K562 (cell line): ENCODE results near the gene ZNF280D. TPM values are rescaled to one million over a fixed set of nuclear protein-coding genes. Genes with fewer than 3 reads are reported as not detected.

Experiments
- ARHGAP35 ChIP-seq: fragments of 450-650 bp; IDR thresholded peaks from 2 replicates; pipeline ENCODE4 v1.6.1; 2018; ENCODE audit not compliant: partially characterized antibody
- CBX3 ChIP-seq, 2 experiments: IDR thresholded peaks; 1 replicate in 1 of 2; 2 replicates in 1 of 2; pipeline ENCODE4 v1.6.1; 2012; ENCODE audit warnings: inconsistent platforms in 2 of 2, low read length in 2 of 2, borderline replicate concordance in 1 of 2, control low read depth in 1 of 2
- CEBPZ ChIP-seq: fragments of 150-350 bp; IDR thresholded peaks from 2 replicates; pipeline ENCODE4 v1.6.1; 2014; ENCODE audit warnings: low read depth, mild to moderate bottlenecking, low read length, borderline replicate concordance
- CREB3 ChIP-seq: fragments of 450-650 bp; conservative IDR thresholded peaks from 2 replicates; pipeline ENCODE4 v1.6.1; 2016; ENCODE audit warnings: missing genetic modification characterization, low read depth, mild to moderate bottlenecking, missing compliant biosample characterization, moderate library complexity
- DNMT1 ChIP-seq: fragments of 450-650 bp; IDR thresholded peaks from 2 replicates; pipeline ENCODE4 v1.6.1; 2016; ENCODE audit warnings: antibody characterized with exemption, mild to moderate bottlenecking
- EGR1 ChIP-seq: fragments of 450-650 bp; conservative IDR thresholded peaks from 2 replicates; pipeline ENCODE4 v1.6.1; 2017; ENCODE audit warnings: mild to moderate bottlenecking
- ELK1 ChIP-seq: sonication (generic); formaldehyde crosslinking; IDR thresholded peaks from 2 replicates; pipeline ENCODE4 v1.8.1; 2022; ENCODE audit warnings: missing genetic modification reagents
- HDAC6 ChIP-seq: IDR thresholded peaks from 2 replicates; pipeline ENCODE4 v1.6.1; 2012; ENCODE audit warnings: low read depth, mild to moderate bottlenecking, control low read depth, inconsistent platforms, low read length, moderate library complexity
- HMG20A ChIP-seq: fragments of 450-650 bp; formaldehyde crosslinking; conservative IDR thresholded peaks from 2 replicates; pipeline ENCODE4 v1.4.0; 2020; ENCODE audit warnings: mild to moderate bottlenecking, mixed read lengths
- IRF9 ChIP-seq: fragments of 450-650 bp; IDR thresholded peaks from 2 replicates; pipeline ENCODE4 v1.6.1; 2016; ENCODE audit warnings: missing biosample characterization, missing genetic modification characterization
- MAZ ChIP-seq, 2 experiments: fragments of 450-650 bp in 1 of 2; sonication (generic) in 1 of 2; formaldehyde crosslinking; IDR thresholded peaks in 1 of 2; conservative IDR thresholded peaks in 1 of 2; 2 replicates each; pipeline versions ENCODE4 v1.4.0 to v1.5.0; 2020; ENCODE audit warnings: mild to moderate bottlenecking in 1 of 2, missing genetic modification reagents in 1 of 2
- PRMT5 ChIP-seq: sonication (generic); formaldehyde crosslinking; IDR thresholded peaks from 2 replicates; pipeline ENCODE4 v1.5.0; 2020; ENCODE audit warnings: missing genetic modification reagents
- SAFB2 ChIP-seq: fragments of 200-400 bp; formaldehyde crosslinking; IDR thresholded peaks from 2 replicates; pipeline ENCODE4 v1.6.1; 2018; ENCODE audit warnings: borderline replicate concordance, low read length, low read depth, moderate library complexity; ENCODE audit not compliant: severe bottlenecking
- TAF9B ChIP-seq: fragments of 450-650 bp; IDR thresholded peaks from 2 replicates; pipeline ENCODE4 v1.6.1; 2018; ENCODE audit warnings: mild to moderate bottlenecking; ENCODE audit not compliant: partially characterized antibody
- TFE3 ChIP-seq: fragments of 450-650 bp; formaldehyde crosslinking; IDR thresholded peaks from 2 replicates; pipeline ENCODE4 v1.4.0; 2020; ENCODE audit warnings: mild to moderate bottlenecking, mixed read lengths
- ZNF140 ChIP-seq: fragments of 250-450 bp; sonication (Bioruptor Pico); IDR thresholded peaks from 2 replicates; pipeline ENCODE4 v1.8.0; 2021; ENCODE audit warnings: moderate library complexity, mild to moderate bottlenecking, inconsistent platforms
- ZNF347 ChIP-seq: fragments of 450-650 bp; formaldehyde crosslinking; IDR thresholded peaks from 2 replicates; pipeline ENCODE4 v1.4.0; 2020; ENCODE audit warnings: low read depth, mild to moderate bottlenecking, moderate library complexity
- ZNF431 ChIP-seq: sonication (generic); formaldehyde crosslinking; IDR thresholded peaks from 2 replicates; pipeline ENCODE4 v1.8.0; 2022; ENCODE audit warnings: mild to moderate bottlenecking, missing genetic modification reagents
- ZNF583 ChIP-seq: fragments of 250-450 bp; sonication (Bioruptor Pico); IDR thresholded peaks from 2 replicates; pipeline ENCODE4 v1.4.0; 2020
- ZNF584 ChIP-seq: fragments of 200-800 bp; sonication (Bioruptor generic); IDR thresholded peaks from 2 replicates; pipeline ENCODE4 v1.6.1; 2016; ENCODE audit warnings: low read depth, mild to moderate bottlenecking, missing genetic modification characterization, missing compliant biosample characterization
- ZNF830 ChIP-seq: fragments of 250-450 bp; sonication (Bioruptor Pico); IDR thresholded peaks from 2 replicates; pipeline ENCODE4 v1.5.0; 2021; ENCODE audit warnings: mild to moderate bottlenecking
- polyA plus RNA-seq, 8 experiments: library from polyadenylated mRNA; depleted of rRNA in 4 of 8; stranded (reverse) in 5 of 8; unstranded in 3 of 8; fragments of >200 nt; fragmentation: Nextera tagmentation in 2 of 8; fragmentation: Illumina TruSeq in 1 of 8; extraction: Ambion mirVana in 2 of 8; extraction: Trizol in 1 of 8; gene quantifications; 2 replicates each; pipeline versions ENCODE4 v1.2.1 to v1.2.3, GENCODE V29; 2011 to 2014; ENCODE audit warnings: inconsistent platforms in 1 of 8, missing spikeins in 1 of 8
- total RNA-seq, 7 experiments: library from RNA; depleted of rRNA in 6 of 7; stranded (reverse); fragments of >200 nt in 6 of 7; fragmentation: Illumina TruSeq in 2 of 7; extraction: Trizol in 2 of 7; gene quantifications; 2 replicates each; pipeline versions ENCODE4 v1.2.1 to v1.2.3, GENCODE V29; 2011 to 2021; ENCODE audit warnings: low replicate concordance in 1 of 7

The ZNF280D gene
- total and polyA plus RNA-seq, 9 of the 15 experiments (the other 6 are each of a cell fraction or from before 2014, with no cell fraction given): 8.3 to 21.8 (median 18.4) TPM

GRCh38 chr15:56735589-56735988, 2.3 kb upstream of the ZNF280D start (continued):
- TF ChIP-seq ARHGAP35: no peak
- TF ChIP-seq DNMT1: no peak
- no peak for TF ChIP-seq HDAC6
- TF ChIP-seq EGR1: no peak
- no peak for TF ChIP-seq CBX3 (IDR thresholded peaks at IDR 0.05; ENCODE audit: borderline replicate concordance in 1 of 2, low read length in 2 of 2)
- TF ChIP-seq IRF9 (tag): peak; percentile 94
- peak; percentile 74; the same call in 1 of the 2 replicates for TF ChIP-seq ZNF584 (CRISPR knock-in tag)
- TF ChIP-seq ZNF830 (CRISPR knock-in tag): peak; percentile 87; the same call in 1 of the 2 replicates
- TF ChIP-seq ZNF583 (CRISPR knock-in tag): peak; percentile 95
- peak; percentile 87 for TF ChIP-seq ZNF140
- TF ChIP-seq TAF9B: no peak
- TF ChIP-seq ELK1 (CRISPR knock-in tag): no peak
- TF ChIP-seq CEBPZ: no peak
- TF ChIP-seq TFE3 (CRISPR knock-in tag): peak; percentile 67
- peak in 1 of 2 experiments; percentile 95; a peak in 2 of 4 replicates for TF ChIP-seq MAZ (CRISPR knock-in tag; conservative IDR thresholded peaks at IDR 0.05 in 1 of 2, IDR thresholded peaks at IDR 0.05 in 1 of 2)
- TF ChIP-seq CREB3: peak; percentile 94
- no peak for TF ChIP-seq PRMT5 (CRISPR knock-in tag)
- peak; percentile 73; the same call in 1 of the 2 replicates for TF ChIP-seq ZNF347 (CRISPR knock-in tag)
- no peak for TF ChIP-seq ZNF431 (CRISPR knock-in tag)
- no peak for TF ChIP-seq SAFB2
- peak; percentile 91 for TF ChIP-seq HMG20A (CRISPR knock-in tag)
